Femur (tissue), 1 donor: Measurements from ENCODE around the gene OR5F1.

ENCODE experiments used
- DNase-seq: peaks from one replicate; pipeline ENCODE4 v3.0.0-alpha.2; 2017

OR5F1 gene

DNA sequence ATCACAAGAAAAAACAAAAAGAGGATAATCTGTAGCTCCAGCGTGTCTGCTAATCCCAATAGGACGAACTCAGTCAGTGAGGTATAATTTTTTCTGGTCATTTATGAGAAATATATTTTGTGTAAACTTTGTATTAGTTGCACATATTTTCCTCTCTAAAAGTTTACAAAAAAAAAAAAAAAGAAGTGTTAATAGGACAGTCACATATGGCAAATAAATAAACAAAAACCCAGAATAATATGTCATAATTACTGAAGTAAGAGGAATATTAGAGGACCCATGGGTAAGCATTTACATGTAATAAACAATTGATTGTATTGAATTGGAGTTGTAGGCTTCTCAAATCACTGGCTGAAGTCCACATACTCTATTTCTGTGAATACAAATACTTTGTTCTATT lies at the start of gene OR5F1:
Gene OR5F1, minus strand, starts transcription at position 101 of the 400 bp plus-strand sequence. Its CDS starts 0 bp downstream, at position 101.
- DNase-seq, result no peak

DNA sequence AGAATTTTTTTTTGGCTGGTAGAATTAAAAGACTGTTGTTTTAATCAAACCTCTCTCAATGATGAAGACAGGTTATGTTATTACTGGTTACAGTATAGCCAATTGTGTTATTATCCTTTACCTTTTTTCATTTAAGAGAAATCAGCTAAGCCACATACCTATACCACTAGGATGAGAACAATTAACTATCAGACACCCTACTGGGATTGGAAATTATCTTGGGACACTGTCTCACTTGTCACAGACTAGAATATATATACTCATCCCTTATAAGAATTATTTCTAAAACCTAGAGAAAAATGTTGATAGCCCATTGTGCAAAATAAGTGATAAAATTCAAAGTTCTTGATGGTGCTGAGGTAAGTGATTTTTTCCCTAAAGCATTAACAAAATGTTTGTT lies 32.9 kb upstream of the OR5F1 start, which contains the start of gene OR5AS1:
Gene OR5AS1, plus strand, starts transcription at position 301 of the 400 bp plus-strand sequence. CDS start 2,765 bp downstream, outside the sequence.
- DNase-seq, result no peak

DNA sequence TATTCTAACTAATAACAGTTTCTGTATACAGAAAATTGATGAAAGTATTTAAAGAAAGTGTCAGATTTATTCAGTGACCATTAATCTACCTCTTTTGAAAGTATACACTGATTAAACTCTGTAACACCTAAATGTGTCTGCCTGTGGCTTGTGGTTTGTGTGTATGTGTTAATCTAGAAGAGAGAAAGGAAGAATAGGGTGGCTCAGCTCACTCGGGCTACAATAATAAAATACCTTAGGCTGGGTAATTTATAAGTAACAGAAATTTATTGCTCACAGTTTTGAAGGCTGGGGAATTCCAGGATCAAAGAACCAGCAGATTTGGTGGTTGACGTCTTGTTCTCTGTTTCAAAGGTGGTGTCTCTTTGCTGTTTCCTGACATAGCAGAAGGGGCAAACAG lies 19.4 kb upstream of the OR5F1 start:
- DNase-seq, result no peak

DNA sequence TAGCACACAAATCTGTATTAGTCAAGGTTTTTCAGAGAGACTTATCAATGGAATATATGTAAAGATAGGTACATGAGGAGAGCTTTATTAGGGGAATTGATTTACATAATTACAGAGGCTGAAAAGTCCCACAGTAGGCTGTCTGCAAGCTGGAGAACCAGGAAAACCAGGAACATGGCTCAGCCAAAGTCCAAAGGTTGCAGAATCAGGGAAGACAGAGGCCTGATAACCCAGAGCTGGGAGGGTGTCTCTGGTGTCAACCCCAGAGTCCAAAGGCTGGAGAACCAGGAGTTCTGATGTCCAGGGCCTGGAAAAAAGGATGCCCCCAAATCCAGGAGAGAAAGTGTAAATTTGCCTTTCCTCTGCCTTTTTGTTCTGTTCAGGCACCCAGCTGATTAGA lies 16.3 kb upstream of the OR5F1 start:
- DNase-seq, result no peak

DNA sequence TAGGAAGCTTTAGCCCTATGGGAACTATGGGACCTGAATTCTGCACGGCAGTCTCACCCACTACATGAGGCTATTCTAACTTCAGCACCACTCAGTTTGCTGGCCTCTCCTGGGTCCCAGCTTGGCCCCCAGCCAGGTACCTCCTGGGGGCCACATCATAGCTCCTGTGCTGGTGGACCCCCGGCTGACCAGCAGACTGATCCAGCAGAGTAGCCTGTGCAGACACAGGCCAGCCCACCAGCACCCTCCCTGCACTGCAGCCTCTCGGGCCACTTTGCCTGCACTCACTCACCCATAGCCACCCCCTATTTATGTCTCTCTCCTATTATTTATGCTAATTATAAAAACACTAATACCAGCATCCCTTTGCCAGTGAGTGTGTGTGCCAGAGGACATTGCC lies 23.5 kb downstream of the OR5F1 start:
- no peak for DNase-seq

DNA sequence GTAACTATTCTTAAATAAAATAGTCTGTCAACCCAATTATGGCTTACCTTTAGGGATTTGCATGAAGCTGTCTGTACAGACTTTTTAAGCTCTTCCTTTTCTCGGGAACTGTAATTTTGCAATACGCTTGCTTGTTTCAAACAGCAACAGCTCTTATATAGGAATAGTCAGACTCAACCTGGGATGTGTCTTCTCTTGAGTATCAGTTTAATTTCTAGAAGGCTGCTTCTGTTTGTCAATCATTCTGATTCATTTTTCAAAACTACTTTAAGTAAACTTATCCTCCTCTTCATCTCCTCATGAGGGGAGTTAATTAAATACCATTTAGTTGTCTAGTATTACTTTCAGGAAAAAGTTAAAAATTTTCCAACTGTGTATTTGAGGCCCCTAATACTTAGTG lies 24.6 kb downstream of the OR5F1 start, which contains the start of gene OR10AG1:
Gene OR10AG1, minus strand, starts transcription at position 101 of the 400 bp plus-strand sequence. Its CDS starts 38 bp downstream, at position 63.
- DNase-seq, result no peak

DNA sequence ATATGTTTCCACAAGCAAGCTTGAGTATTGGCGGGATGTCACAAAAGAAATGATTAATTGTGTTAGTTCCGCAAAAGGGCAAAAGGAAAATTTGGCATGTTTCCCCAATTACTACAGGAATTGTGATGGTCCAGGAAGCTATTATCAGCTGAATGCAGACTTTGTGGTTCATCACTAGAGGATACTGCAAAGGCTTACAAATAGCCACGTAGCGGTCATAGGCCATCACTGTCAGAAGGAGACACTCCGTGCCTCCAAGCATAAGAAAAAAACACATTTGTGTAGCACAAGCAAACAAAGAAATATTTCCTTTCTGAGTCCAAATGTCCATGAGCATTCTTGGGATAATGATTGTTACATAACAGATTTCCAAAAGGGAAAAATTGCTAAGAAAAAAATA lies 26.5 kb downstream of the OR5F1 start:
- no peak for DNase-seq

DNA sequence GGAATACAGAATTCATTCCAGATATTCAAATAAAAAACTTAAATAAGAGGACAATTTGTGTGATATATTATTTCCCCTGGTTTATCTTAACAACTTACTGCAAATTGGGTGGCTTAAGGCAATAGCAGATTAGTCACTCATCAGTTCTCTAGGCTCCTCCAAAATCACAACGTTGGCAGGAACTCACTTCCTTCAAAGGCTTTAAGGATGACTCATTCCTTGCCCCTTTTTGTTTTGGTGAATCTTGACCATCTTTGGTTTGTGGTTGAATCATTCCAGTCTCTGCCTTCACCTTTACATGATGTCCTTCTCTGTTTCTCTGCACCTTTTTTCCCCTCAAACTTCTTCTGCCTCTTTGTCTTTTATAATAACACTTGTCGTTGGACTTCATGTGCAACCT lies 28.0 kb downstream of the OR5F1 start:
- DNase-seq, result no peak

DNA sequence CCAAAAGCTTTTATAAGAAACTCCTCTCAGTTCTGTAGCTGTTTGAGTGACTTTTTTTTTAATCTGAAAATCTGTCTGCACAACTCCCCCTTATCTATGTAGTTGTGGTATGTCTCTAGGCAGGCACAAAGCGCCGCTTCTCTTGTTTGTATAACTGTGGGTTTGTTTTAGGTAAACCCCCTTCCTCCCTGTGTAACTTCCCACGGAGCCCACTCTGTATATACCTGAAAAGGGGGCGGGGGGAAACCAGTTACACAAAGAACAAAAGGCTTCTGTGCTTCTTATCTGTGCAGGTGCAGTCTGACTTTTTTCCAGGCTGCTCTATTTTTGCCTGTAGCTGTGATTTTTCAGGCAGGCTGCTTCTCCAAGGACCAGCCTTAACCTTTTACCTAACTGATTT lies 37.9 kb downstream of the OR5F1 start:
- DNase-seq, result no peak

DNA sequence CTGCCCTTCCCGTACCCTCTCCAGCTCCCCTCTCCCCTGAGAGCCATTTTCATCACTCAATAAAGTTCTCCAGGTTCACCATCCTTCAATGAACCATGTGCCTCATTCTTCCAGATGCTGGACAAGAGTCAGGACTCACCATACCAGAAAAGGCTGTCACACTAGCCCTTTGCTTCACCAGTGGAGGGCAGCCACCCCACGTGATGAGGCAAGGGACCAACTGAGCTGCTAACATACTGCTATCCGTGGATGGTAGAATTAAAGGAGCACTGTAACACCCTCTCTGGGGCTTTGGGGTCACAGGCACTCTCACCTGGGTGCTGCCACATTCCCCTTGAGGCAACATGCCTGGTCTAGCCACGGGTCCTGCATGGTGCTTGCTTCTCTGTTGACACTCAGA lies 45.1 kb downstream of the OR5F1 start:
- no peak for DNase-seq
